MCF 10A (cell line): Measurements from ENCODE around the gene MSL3B.
A peak's percentile ranks its signal among the peaks of the same experiment; 100 is the strongest.

Experiments used
- BruUV-seq: library from RNA; stranded (reverse); fragments of 400-500 nt; replicated peaks from 2 replicates; lab custom pipeline; 2021; lab: Mats Ljungman, UMichigan
- CTCF ChIA-PET: fragments of 300-600 bp; sonication (Branson Sonifier 250); formaldehyde crosslinking; extraction: SDS; loops from one replicate; lab custom pipeline; 2021; ENCODE audit warnings: antibody characterized with exemption, inconsistent platforms; lab: Yijun Ruan, JAX
- POLR2A ChIA-PET: fragments of 300-600, 350-650 bp; sonication (Branson Sonifier 250); formaldehyde crosslinking; extraction: SDS; loops from one replicate; lab custom pipeline; 2020; ENCODE audit warnings: antibody characterized with exemption, inconsistent platforms; lab: Yijun Ruan, JAX
- DNase-seq: peaks from one replicate; pipeline ENCODE4 v3.0.0-alpha.2; 2018; ENCODE audit not compliant: unreplicated experiment
- H3K27ac Mint-ChIP-seq: one replicate; pipeline ENCODE4 v1.8.0; 2022; ENCODE audit warnings: mild to moderate bottlenecking, low read depth, mixed read lengths; ENCODE audit not compliant: unreplicated experiment
- H3K27me3 Mint-ChIP-seq: one replicate; pipeline ENCODE4 v1.8.0; 2022; ENCODE audit warnings: mixed read lengths; ENCODE audit not compliant: insufficient read depth, unreplicated experiment
- H3K36me3 Mint-ChIP-seq: one replicate; pipeline ENCODE4 v1.8.0; 2022; ENCODE audit warnings: mild to moderate bottlenecking, moderate library complexity, mixed read lengths; ENCODE audit not compliant: insufficient read depth, unreplicated experiment
- H3K4me1 Mint-ChIP-seq: one replicate; pipeline ENCODE4 v1.8.0; 2022; ENCODE audit warnings: mixed read lengths; ENCODE audit not compliant: insufficient read depth, unreplicated experiment
- H3K4me3 Mint-ChIP-seq: one replicate; pipeline ENCODE4 v1.8.0; 2022; ENCODE audit warnings: mild to moderate bottlenecking, moderate library complexity, mixed read lengths; ENCODE audit not compliant: unreplicated experiment
- H3K9me3 Mint-ChIP-seq: one replicate; pipeline ENCODE4 v1.8.0; 2022; ENCODE audit warnings: mixed read lengths; ENCODE audit not compliant: unreplicated experiment
- intact Hi-C: fragments of 100-400 bp; cut with micrococcal nuclease; formaldehyde crosslinking; loops from 2 replicates; pipeline ENCODE4 v1.14.1; 2022
- TF ChIP-seq, protein P1 (sequence below): fragments of 200-600 bp; IDR thresholded peaks from one replicate; pipeline ENCODE4 v1.8.0; 2022; ENCODE audit warnings: antibody characterized with exemption, mild to moderate bottlenecking; ENCODE audit not compliant: unreplicated experiment

Gene MSL3B

DNA sequence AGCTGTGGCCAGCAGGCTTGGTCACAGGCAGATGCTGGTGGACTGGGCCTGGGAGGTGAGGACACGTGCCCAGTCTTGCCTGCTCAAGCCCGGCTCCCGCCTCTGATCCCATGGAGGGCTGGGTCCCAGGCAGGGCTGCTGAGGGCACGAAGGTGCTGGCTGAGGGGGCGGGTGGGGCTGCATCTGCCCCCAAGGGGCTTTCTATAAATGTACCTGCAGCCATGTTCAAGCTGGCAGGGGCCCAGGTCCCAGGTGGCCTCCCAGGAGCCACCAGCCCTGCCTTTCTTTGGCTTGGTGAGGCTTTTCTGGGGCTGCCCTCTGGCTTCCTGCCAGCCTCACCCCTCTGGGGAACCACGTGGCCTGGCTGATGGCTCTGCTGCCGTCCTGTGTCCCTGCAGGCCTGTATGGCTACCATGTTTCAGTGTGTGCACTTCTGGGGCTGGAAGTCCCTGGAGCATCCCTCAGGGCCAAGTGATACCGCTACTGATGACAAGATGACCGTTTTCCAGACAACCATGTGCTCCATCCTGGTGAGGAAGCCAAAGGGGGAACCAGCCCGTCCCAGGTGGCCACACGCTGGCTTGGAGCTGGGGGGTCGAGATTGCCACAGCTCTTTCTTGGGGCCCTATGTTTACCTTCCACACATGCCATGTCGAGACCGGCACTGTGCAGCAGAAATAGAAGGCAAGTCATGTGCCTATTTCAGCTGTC lies 37.0 kb downstream of the MSL3B start:
- peak; percentile 40 for DNase-seq
- no peaks in the 10 kb centered on the region for H3K27me3 Mint-ChIP-seq
- POLR2A ChIA-PET, result no interaction called here

DNA sequence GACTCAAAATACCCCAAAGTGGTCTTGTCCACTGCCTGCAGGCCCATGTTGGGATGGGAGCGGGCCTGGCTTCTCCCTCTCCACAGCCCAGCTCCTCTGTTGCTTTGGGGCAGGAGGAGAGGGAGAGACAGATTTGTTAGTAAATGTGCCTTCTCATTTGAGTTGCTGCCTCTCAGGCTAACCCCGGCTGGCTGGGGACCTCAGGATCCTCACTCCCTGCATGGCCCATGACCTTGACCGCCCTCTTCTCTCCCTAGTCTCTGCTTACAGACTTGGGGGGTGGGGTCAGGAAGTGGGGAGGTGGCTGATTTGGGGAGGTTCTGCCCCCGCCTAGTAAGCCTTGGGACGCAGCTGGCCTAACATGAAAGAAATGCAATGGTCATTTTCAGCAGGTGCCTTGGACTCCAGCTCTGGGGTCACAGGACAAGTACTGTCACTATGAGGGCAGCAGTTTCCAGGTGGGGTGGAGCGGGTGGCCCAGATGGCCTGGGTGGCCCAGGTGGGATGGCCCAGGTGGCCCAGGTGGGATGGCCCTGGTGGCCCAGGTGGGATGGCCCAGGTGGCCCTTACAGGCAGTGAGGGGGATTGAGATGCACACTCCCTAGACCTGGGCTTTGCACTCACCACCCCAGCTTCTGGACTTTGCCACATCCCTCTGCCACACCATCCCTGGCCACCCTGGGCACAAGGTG lies 37.9 kb downstream of the MSL3B start:
- CTCF ChIA-PET, result no interaction called here
- Mint-ChIP-seq H3K4me3 (no peak overlapping the region), H3K9me3 (no peaks in the 10 kb centered on the region), H3K27ac (no peak overlapping the region), H3K36me3 (peaks cover 4% of the 10 kb centered on the region), H3K27me3 (no peaks in the 10 kb centered on the region), H3K4me1 (no peaks in the 10 kb centered on the region)
- TF ChIP-seq, protein P1, sequence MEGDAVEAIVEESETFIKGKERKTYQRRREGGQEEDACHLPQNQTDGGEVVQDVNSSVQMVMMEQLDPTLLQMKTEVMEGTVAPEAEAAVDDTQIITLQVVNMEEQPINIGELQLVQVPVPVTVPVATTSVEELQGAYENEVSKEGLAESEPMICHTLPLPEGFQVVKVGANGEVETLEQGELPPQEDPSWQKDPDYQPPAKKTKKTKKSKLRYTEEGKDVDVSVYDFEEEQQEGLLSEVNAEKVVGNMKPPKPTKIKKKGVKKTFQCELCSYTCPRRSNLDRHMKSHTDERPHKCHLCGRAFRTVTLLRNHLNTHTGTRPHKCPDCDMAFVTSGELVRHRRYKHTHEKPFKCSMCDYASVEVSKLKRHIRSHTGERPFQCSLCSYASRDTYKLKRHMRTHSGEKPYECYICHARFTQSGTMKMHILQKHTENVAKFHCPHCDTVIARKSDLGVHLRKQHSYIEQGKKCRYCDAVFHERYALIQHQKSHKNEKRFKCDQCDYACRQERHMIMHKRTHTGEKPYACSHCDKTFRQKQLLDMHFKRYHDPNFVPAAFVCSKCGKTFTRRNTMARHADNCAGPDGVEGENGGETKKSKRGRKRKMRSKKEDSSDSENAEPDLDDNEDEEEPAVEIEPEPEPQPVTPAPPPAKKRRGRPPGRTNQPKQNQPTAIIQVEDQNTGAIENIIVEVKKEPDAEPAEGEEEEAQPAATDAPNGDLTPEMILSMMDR, result no peak
- intact Hi-C loops, result no loop called here
- BruUV-seq, result no TSS peak
- POLR2A ChIA-PET, result no interaction called here
- no peak for DNase-seq

More for the DNA sequence above, 37.0 kb downstream of the MSL3B start:
- Mint-ChIP-seq H3K27ac (no peak overlapping the region), H3K9me3 (no peaks in the 10 kb centered on the region), H3K4me1 (no peaks in the 10 kb centered on the region), H3K36me3 (peaks cover 4% of the 10 kb centered on the region), H3K4me3 (no peak overlapping the region)
- CTCF ChIA-PET, result no interaction called here
- BruUV-seq, result no TSS peak
- TF ChIP-seq, protein P1, result no peak
- intact Hi-C loops, result no loop called here

DNA sequence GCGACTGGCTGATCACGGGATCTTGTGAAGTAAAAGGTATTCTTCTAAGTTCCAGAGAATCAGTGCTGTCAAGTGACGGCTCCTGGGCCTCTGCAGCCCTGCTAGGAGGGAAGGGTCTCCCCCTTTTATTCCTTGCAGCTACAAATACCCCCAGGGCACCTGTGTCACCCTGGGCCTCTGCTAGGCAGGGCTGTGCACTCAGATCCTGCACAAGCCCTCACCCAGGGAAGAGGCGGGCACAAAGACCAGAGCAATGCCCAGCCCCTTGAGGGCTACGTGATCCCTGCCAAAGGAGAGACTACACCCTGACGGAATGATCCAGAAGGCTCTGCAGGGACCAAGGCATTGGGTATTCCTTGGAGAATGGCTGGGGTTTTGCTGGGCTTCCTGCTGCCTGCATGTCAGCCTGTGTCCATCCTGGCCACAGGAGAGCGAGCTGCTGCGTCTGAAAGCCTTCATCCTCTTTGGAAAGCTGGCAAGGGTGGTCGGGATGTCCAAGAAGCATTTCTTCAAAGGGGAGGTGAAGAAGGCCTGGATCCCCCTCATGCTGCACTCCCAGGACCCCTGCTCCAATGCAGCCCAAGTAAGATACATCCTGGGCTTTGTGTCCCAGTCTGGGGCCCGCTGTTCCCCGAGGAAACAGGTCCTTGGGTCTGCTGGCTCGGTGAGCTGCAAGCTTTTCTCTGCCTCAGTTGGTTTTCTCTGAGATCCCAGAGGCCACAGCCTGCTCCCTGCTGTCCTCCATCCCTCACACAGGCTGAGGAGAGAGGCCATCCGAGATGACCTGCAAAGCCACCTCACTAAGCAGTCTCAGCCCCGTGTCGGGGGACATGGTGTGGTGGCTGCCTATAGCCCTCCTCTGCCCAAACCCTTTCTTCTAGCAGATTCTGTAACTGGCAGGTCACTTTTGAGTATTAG lies 38.7 kb downstream of the MSL3B start:
- Mint-ChIP-seq H3K9me3 (no peaks in the 10 kb centered on the region), H3K4me3 (no peak overlapping the region), H3K36me3 (peaks cover 4% of the 10 kb centered on the region), H3K27me3 (no peaks in the 10 kb centered on the region), H3K27ac (no peak overlapping the region), H3K4me1 (no peaks in the 10 kb centered on the region)
- BruUV-seq, result no TSS peak
- CTCF ChIA-PET, result no interaction called here
- POLR2A ChIA-PET, result interaction anchor here (0.6 kb wide), 1 partner anchor 182 kb away, joined by 3 read pairs; no protein-coding TSS in a partner anchor
- intact Hi-C loops, result no loop called here
- TF ChIP-seq, protein P1, result no peak
- DNase-seq, result no peak
